HepG2 (cell line): ENCODE results near the gene ABCA8. TPM values are rescaled to one million over a fixed set of nuclear protein-coding genes. Genes with fewer than 3 reads are reported as not detected.
A peak's percentile ranks its signal among the peaks of the same experiment; 100 is the strongest.

ENCODE experiments used
- ATAC-seq: fragments of 200-7000 bp; cut with Tn5 transposase; 3 replicates; pipeline ENCODE4 v1.9.1; 2020; ENCODE audit warnings: mild to moderate bottlenecking, moderate library complexity
- BruUV-seq: library from RNA; stranded (reverse); fragments of 400-500 nt; replicated peaks from 2 replicates; lab custom pipeline; 2021; lab: Mats Ljungman, UMichigan
- CTCF ChIA-PET: fragments of 300-600 bp; formaldehyde crosslinking; extraction: SDS; loops from one replicate; lab custom pipeline; 2021; ENCODE audit warnings: low total read pairs, inconsistent platforms, low intra/inter-chr PET ratio; lab: Yijun Ruan, JAX
- POLR2A ChIA-PET: fragments of 350-600 bp; sonication (Branson Sonifier 250); formaldehyde crosslinking; loops from one replicate; lab custom pipeline; 2020; ENCODE audit warnings: antibody characterized with exemption, inconsistent platforms; lab: Yijun Ruan, JAX
- DNase-seq: peaks from one replicate; pipeline ENCODE4 v3.0.0-alpha.2; 2015; ENCODE audit warnings: low spot score
- FAIRE-seq: peaks from 3 replicates; lab custom pipeline; 2011; peaks lifted over from hg19 to GRCh38; lab: Jason Lieb, UNC
- H2AFZ ChIP-seq: one replicate; pipeline ENCODE4 v1.6.1; 2011; ENCODE audit warnings: low read length, inconsistent platforms
- H3K27ac ChIP-seq: fragments of 300-600 bp; 3 replicates; pipeline ENCODE4 v1.8.0; 2011; ENCODE audit warnings: mixed run types, mild to moderate bottlenecking, mixed read lengths, low read length, inconsistent platforms; ENCODE audit not compliant: insufficient read depth; ENCODE audit errors: extremely low read length
- H3K27me3 ChIP-seq, 2 experiments: fragments of 200-600 bp in 1 of 2; 2 replicates in 1 of 2; 3 replicates in 1 of 2; pipeline versions ENCODE4 v1.6.0 to v1.8.0; 2011; ENCODE audit warnings: low read length in 2 of 2, mild to moderate bottlenecking in 2 of 2, moderate library complexity in 2 of 2, inconsistent platforms in 1 of 2; ENCODE audit not compliant: insufficient read depth in 2 of 2, control insufficient read depth in 1 of 2
- H3K36me3 ChIP-seq, 2 experiments: fragments of 200-600 bp in 1 of 2; replicated peaks in 1 of 2; 2 replicates in 1 of 2; 3 replicates in 1 of 2; pipeline versions ENCODE4 v1.5.1 to v1.8.0; 2011; ENCODE audit warnings: low read length in 2 of 2, inconsistent platforms in 1 of 2; ENCODE audit not compliant: insufficient read depth in 2 of 2, control insufficient read depth in 1 of 2
- H3K4me1 ChIP-seq: 2 replicates; pipeline ENCODE4 v1.5.1; 2012; ENCODE audit warnings: low read length, inconsistent platforms; ENCODE audit not compliant: insufficient read depth
- H3K4me2 ChIP-seq: 2 replicates; pipeline ENCODE4 v1.6.0; 2011; ENCODE audit warnings: low read depth, low read length, inconsistent platforms
- H3K4me3 ChIP-seq, 3 experiments: fragments of 200-600 bp in 1 of 3; sonication (generic), shearing (Covaris generic) in 1 of 3; replicated peaks in 1 of 3; 2 replicates each; pipeline ENCODE4 v1.5.1; 2011 to 2016; ENCODE audit warnings: low read length in 3 of 3, inconsistent platforms in 2 of 3, low read depth in 2 of 3, mild to moderate bottlenecking in 2 of 3, control low read depth in 1 of 3, mixed read lengths in 1 of 3; ENCODE audit not compliant: insufficient read depth in 1 of 3
- H3K79me2 ChIP-seq: one replicate; pipeline ENCODE4 v1.6.1; 2011; ENCODE audit warnings: low read length, inconsistent platforms; ENCODE audit not compliant: insufficient read depth
- H3K9ac ChIP-seq: 2 replicates; pipeline ENCODE4 v1.6.0; 2011; ENCODE audit warnings: mild to moderate bottlenecking, low read depth, low read length, inconsistent platforms; ENCODE audit not compliant: insufficient read depth
- H3K9me3 ChIP-seq: 2 replicates; pipeline ENCODE4 v1.5.1; 2012; ENCODE audit warnings: mild to moderate bottlenecking, low read length
- H4K20me1 ChIP-seq: 2 replicates; pipeline ENCODE4 v1.6.0; 2011; ENCODE audit warnings: inconsistent platforms, mild to moderate bottlenecking, low read length, moderate library complexity; ENCODE audit not compliant: insufficient read depth
- ARID2 ChIP-seq: sonication (generic); formaldehyde crosslinking; IDR thresholded peaks from 2 replicates; pipeline ENCODE4 v1.8.1; 2022; ENCODE audit warnings: mild to moderate bottlenecking, missing genetic modification reagents, borderline replicate concordance
- CERS6 ChIP-seq: sonication (generic); formaldehyde crosslinking; IDR thresholded peaks from 2 replicates; pipeline ENCODE4 v1.5.0; 2020; ENCODE audit warnings: missing genetic modification reagents
- FOXA1 ChIP-seq, 2 experiments: fragments of 450-650 bp in 1 of 2; sonication (generic) in 1 of 2; formaldehyde crosslinking in 1 of 2; IDR thresholded peaks; 2 replicates each; pipeline versions ENCODE4 v1.4.0 to v1.6.1; 2016 to 2020; ENCODE audit warnings: missing genetic modification reagents in 1 of 2
- GLI4 ChIP-seq: sonication (generic); formaldehyde crosslinking; IDR thresholded peaks from 2 replicates; pipeline ENCODE4 v1.5.1; 2020; ENCODE audit warnings: missing genetic modification reagents, mild to moderate bottlenecking, moderate library complexity, borderline replicate concordance
- HDAC6 ChIP-seq: fragments of 200-600 bp; sonication (generic); IDR thresholded peaks from 2 replicates; pipeline ENCODE4 v1.7.0; 2017; ENCODE audit warnings: mild to moderate bottlenecking, antibody characterized with exemption, low read length, low read depth
- MED1 ChIP-seq: sonication (generic); formaldehyde crosslinking; IDR thresholded peaks from 2 replicates; pipeline ENCODE4 v1.4.0; 2020; ENCODE audit warnings: missing genetic modification reagents
- NFRKB ChIP-seq: fragments of 450-650 bp; IDR thresholded peaks from 2 replicates; pipeline ENCODE4 v1.6.1; 2017
- SIX1 ChIP-seq: sonication (generic); formaldehyde crosslinking; IDR thresholded peaks from 2 replicates; pipeline ENCODE4 v1.4.0; 2020; ENCODE audit warnings: missing genetic modification reagents, borderline replicate concordance
- SSRP1 ChIP-seq: IDR thresholded peaks from 2 replicates; pipeline ENCODE4 v1.6.1; 2016; ENCODE audit warnings: control low read depth
- ZNF207 ChIP-seq: fragments of 450-650 bp; IDR thresholded peaks from 2 replicates; pipeline ENCODE4 v1.6.1; 2016; ENCODE audit warnings: antibody characterized with exemption, borderline replicate concordance
- ZNF251 ChIP-seq: sonication (generic); formaldehyde crosslinking; IDR thresholded peaks from 2 replicates; pipeline ENCODE4 v1.9.0; 2021; ENCODE audit warnings: mild to moderate bottlenecking, missing genetic modification reagents
- ZNF333 ChIP-seq: sonication (generic); formaldehyde crosslinking; IDR thresholded peaks from 2 replicates; pipeline ENCODE4 v1.4.0; 2020; ENCODE audit warnings: mild to moderate bottlenecking, missing genetic modification reagents, borderline replicate concordance
- ZNF782 ChIP-seq: sonication (generic); formaldehyde crosslinking; IDR thresholded peaks from 2 replicates; pipeline ENCODE4 v1.4.0; 2020; ENCODE audit warnings: missing genetic modification reagents, mild to moderate bottlenecking, borderline replicate concordance
- ZNF841 ChIP-seq: sonication (generic); formaldehyde crosslinking; IDR thresholded peaks from 2 replicates; pipeline ENCODE4 v1.8.1; 2023; ENCODE audit warnings: missing genetic modification reagents, borderline replicate concordance
- WGBS: methylation state at CpG from one replicate; pipeline ENCODE4 v1.1.6; 2017; ENCODE audit warnings: low lambda C conversion rate; 5-methylcytosine and 5-hydroxymethylcytosine counted together
- in situ Hi-C: cut with HindIII; loops from 2 replicates; pipeline ENCODE4 v1.10.0; 2017; ENCODE audit warnings: low pct_unique_long_range_greater_than_20kb; ENCODE audit not compliant: extremely low pct_ligation_motif_present
- intact Hi-C: fragments of 100-400 bp; cut with micrococcal nuclease; formaldehyde crosslinking; loops from one replicate; pipeline ENCODE4 v1.10.0; 2022; ENCODE audit not compliant: unreplicated experiment
- polyA plus RNA-seq, 8 experiments: library from polyadenylated mRNA; depleted of rRNA in 3 of 8; stranded (reverse) in 7 of 8; unstranded in 1 of 8; fragments of >200 nt; fragmentation: Illumina TruSeq in 4 of 8; extraction: Trizol in 4 of 8; gene quantifications; 2 replicates each; pipeline versions ENCODE4 v1.2.1 to v1.2.3, GENCODE V29; 2011 to 2016; ENCODE audit warnings: low read depth in 4 of 8, missing spikeins in 1 of 8, mixed read lengths in 1 of 8; ENCODE audit not compliant: insufficient read depth in 1 of 8
- total RNA-seq, 5 experiments: library from RNA; depleted of rRNA; stranded (reverse); fragments of >200 nt; fragmentation: Illumina TruSeq; extraction: Trizol; gene quantifications; 2 replicates each; pipeline ENCODE4 v1.2.3, GENCODE V29; 2016; ENCODE audit warnings: low read depth in 1 of 5
- TF ChIP-seq, protein P1 (sequence below): sonication (generic); formaldehyde crosslinking; conservative IDR thresholded peaks from 2 replicates; pipeline ENCODE4 v1.8.0; 2022; ENCODE audit warnings: low read depth, missing genetic modification reagents
- TF ChIP-seq, protein P2 (sequence below): sonication (generic); formaldehyde crosslinking; IDR thresholded peaks from 2 replicates; pipeline ENCODE4 v1.5.1; 2020; ENCODE audit warnings: mild to moderate bottlenecking, missing genetic modification reagents, moderate library complexity

Gene ABCA8
- total and polyA plus RNA-seq, 2 of the 13 experiments (the other 11 are each of a cell fraction or from before 2014, with no cell fraction given), result 0.05 to 0.18 TPM

DNA sequence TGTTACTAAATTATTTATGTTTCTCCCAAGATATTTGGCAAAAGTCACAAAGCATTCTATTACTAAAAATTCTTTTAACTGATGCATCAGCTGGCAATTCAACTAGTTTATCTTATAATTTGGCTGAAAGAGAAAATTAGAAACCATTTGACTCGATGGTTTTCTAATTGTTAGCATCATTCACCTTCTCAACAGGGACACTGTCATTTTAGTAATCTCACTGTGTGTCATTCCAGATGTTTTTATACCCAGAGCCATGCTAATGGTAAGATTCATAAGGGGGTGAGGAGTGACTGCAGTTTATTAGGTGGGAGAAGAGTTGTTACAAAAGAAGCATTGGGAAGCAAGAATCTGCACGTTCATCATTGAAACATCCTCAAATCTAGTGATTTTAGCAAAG lies 124.9 kb downstream of the ABCA8 start:
- no peak overlapping the region for H3K27ac ChIP-seq
- no peak for FAIRE-seq
- POLR2A ChIA-PET, result no interaction called here
- no peaks in the 10 kb centered on the region for H3K79me2 ChIP-seq
- no peaks in the 10 kb centered on the region for H3K27me3 ChIP-seq
- H3K4me2 ChIP-seq, result no peak overlapping the region
- H3K9me3 ChIP-seq, result peaks cover 21% of the 10 kb centered on the region; the same call in 1 of the 2 replicates
- intact Hi-C loops (no loop called here), in situ Hi-C loops (no loop called here)
- no peak overlapping the region for H3K9ac ChIP-seq
- no peak overlapping the region for H3K4me3 ChIP-seq
- no peak for TF ChIP-seq GLI4 (CRISPR knock-in tag)
- TF ChIP-seq NFRKB, result no peak
- TF ChIP-seq ZNF782, result no peak
- no peak for TF ChIP-seq ZNF251 (CRISPR knock-in tag)
- TF ChIP-seq SIX1 (CRISPR knock-in tag), result no peak
- no peak for TF ChIP-seq ZNF207
- no peak for TF ChIP-seq ZNF333 (CRISPR knock-in tag)
- TF ChIP-seq ZNF841 (CRISPR knock-in tag), result no peak
- TF ChIP-seq FOXA1 (IDR thresholded peaks at IDR 0.05), result no peak
- TF ChIP-seq FOXA1 (CRISPR knock-in tag; IDR thresholded peaks at IDR 0.05), result no peak
- TF ChIP-seq, protein P1, sequence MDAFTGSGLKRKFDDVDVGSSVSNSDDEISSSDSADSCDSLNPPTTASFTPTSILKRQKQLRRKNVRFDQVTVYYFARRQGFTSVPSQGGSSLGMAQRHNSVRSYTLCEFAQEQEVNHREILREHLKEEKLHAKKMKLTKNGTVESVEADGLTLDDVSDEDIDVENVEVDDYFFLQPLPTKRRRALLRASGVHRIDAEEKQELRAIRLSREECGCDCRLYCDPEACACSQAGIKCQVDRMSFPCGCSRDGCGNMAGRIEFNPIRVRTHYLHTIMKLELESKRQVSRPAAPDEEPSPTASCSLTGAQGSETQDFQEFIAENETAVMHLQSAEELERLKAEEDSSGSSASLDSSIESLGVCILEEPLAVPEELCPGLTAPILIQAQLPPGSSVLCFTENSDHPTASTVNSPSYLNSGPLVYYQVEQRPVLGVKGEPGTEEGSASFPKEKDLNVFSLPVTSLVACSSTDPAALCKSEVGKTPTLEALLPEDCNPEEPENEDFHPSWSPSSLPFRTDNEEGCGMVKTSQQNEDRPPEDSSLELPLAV (CRISPR knock-in tag), result no peak
- TF ChIP-seq, protein P2, sequence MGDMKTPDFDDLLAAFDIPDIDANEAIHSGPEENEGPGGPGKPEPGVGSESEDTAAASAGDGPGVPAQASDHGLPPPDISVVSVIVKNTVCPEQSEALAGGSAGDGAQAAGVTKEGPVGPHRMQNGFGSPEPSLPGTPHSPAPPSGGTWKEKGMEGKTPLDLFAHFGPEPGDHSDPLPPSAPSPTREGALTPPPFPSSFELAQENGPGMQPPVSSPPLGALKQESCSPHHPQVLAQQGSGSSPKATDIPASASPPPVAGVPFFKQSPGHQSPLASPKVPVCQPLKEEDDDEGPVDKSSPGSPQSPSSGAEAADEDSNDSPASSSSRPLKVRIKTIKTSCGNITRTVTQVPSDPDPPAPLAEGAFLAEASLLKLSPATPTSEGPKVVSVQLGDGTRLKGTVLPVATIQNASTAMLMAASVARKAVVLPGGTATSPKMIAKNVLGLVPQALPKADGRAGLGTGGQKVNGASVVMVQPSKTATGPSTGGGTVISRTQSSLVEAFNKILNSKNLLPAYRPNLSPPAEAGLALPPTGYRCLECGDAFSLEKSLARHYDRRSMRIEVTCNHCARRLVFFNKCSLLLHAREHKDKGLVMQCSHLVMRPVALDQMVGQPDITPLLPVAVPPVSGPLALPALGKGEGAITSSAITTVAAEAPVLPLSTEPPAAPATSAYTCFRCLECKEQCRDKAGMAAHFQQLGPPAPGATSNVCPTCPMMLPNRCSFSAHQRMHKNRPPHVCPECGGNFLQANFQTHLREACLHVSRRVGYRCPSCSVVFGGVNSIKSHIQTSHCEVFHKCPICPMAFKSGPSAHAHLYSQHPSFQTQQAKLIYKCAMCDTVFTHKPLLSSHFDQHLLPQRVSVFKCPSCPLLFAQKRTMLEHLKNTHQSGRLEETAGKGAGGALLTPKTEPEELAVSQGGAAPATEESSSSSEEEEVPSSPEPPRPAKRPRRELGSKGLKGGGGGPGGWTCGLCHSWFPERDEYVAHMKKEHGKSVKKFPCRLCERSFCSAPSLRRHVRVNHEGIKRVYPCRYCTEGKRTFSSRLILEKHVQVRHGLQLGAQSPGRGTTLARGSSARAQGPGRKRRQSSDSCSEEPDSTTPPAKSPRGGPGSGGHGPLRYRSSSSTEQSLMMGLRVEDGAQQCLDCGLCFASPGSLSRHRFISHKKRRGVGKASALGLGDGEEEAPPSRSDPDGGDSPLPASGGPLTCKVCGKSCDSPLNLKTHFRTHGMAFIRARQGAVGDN (CRISPR knock-in tag), result no peak
- no peak for TF ChIP-seq HDAC6
- no peak for TF ChIP-seq MED1 (CRISPR knock-in tag)
- no peak for TF ChIP-seq CERS6 (CRISPR knock-in tag)
- TF ChIP-seq SSRP1 (CRISPR knock-in tag), result no peak
- no peak for TF ChIP-seq ARID2
- TF ChIP-seq, all 625 proteins: peak for 0
- H3K4me1 ChIP-seq, result peaks cover 6% of the 10 kb centered on the region; the same call in 1 of the 2 replicates
- H2AFZ ChIP-seq, result peak overlapping the region; percentile 59
- no peaks in the 10 kb centered on the region for H3K36me3 ChIP-seq
- ATAC-seq (no peak), DNase-seq (no peak)
- CTCF ChIA-PET, result no interaction called here
- H4K20me1 ChIP-seq, result no peaks in the 10 kb centered on the region
- 47% methylated on average over 2 of the region's 2 CpGs for WGBS
- no TSS peak for BruUV-seq
